Kidney epithelial cell (primary cell): Measurements from ENCODE around the gene ZCCHC17. TPM values are rescaled to one million over a fixed set of nuclear protein-coding genes. Genes with fewer than 3 reads are reported as not detected.
"Not testable (repeated sequence)": the region's sequence is repeated elsewhere in the genome, so short reads cannot be mapped to it uniquely, and the experiment has no call there.

ENCODE experiments used
- DNase-seq: peaks from one replicate; pipeline ENCODE4 v3.0.0-alpha.2; 2010; ENCODE audit warnings: low read depth
- H3K27me3 ChIP-seq: 2 replicates; pipeline ENCODE4 v1.6.0; 2011; ENCODE audit warnings: low read length; ENCODE audit not compliant: control insufficient read depth, insufficient read depth
- H3K36me3 ChIP-seq: 2 replicates; pipeline ENCODE4 v1.5.1; 2011; ENCODE audit warnings: low read length; ENCODE audit not compliant: control insufficient read depth, insufficient read depth
- H3K4me3 ChIP-seq: 2 replicates; pipeline ENCODE4 v1.5.1; 2011; ENCODE audit warnings: low read depth, mild to moderate bottlenecking, control low read depth, low read length
- CTCF ChIP-seq: IDR thresholded peaks from 2 replicates; pipeline ENCODE4 v1.5.1; 2011; ENCODE audit warnings: mild to moderate bottlenecking, moderate library complexity, low read length, control low read depth, inconsistent platforms; ENCODE audit not compliant: insufficient read depth, poor library complexity, severe bottlenecking
- total RNA-seq: library from RNA; depleted of rRNA; stranded (reverse); fragments of >200 nt; gene quantifications from 2 replicates; pipeline ENCODE4 v1.2.3, GENCODE V29; 2015

Gene ZCCHC17
- total RNA-seq, 1 donor from 2014 or later = 44.1 TPM

GRCh38 chr1:31273619-31274018 lies 23.2 kb upstream of the ZCCHC17 start:
- no peak for DNase-seq
- H3K4me3 ChIP-seq = no peak overlapping the region
- TF ChIP-seq CTCF = no peak
- peaks cover 1% of the 10 kb centered on the region for H3K36me3 ChIP-seq
- no peaks in the 10 kb centered on the region for H3K27me3 ChIP-seq

- not testable (repeated sequence) for DNase-seq, H3K4me3 ChIP-seq, H3K27me3 ChIP-seq, H3K36me3 ChIP-seq
Observed at GRCh38 chr1:31282426-31282825, 14.4 kb upstream of the ZCCHC17 start.

- H3K36me3 ChIP-seq, H3K4me3 ChIP-seq, H3K27me3 ChIP-seq, DNase-seq: not testable (repeated sequence)
Observed at GRCh38 chr1:31287791-31288190, 9.0 kb upstream of the ZCCHC17 start.

- DNase-seq = no peak
- H3K36me3 ChIP-seq = no peaks in the 10 kb centered on the region
Observed at GRCh38 chr1:31289021-31289420, 7.8 kb upstream of the ZCCHC17 start.

GRCh38 chr1:31295874-31296485 lies 852 bp upstream of the ZCCHC17 start:
- H3K36me3 ChIP-seq = no peaks in the 10 kb centered on the region
- H3K27me3 ChIP-seq = no peaks in the 10 kb centered on the region
- DNase-seq = no peak
- no peak for TF ChIP-seq CTCF
- peak overlapping the region; percentile 97 for H3K4me3 ChIP-seq

More at GRCh38 chr1:31289021-31289420, 7.8 kb upstream of the ZCCHC17 start:
- TF ChIP-seq CTCF = no peak
- no peaks in the 10 kb centered on the region for H3K27me3 ChIP-seq
- H3K4me3 ChIP-seq = no peak overlapping the region

GRCh38 chr1:31297277-31298247 lies 730 bp downstream of the ZCCHC17 start:
- no peak for DNase-seq
- no peaks in the 10 kb centered on the region for H3K36me3 ChIP-seq
- TF ChIP-seq CTCF = no peak
- H3K4me3 ChIP-seq = peak overlapping the region; percentile 97
- H3K27me3 ChIP-seq = no peaks in the 10 kb centered on the region
